WTC11 (cell line): Measurements from ENCODE around the gene MTX1. TPM values are rescaled to one million over a fixed set of nuclear protein-coding genes. Genes with fewer than 3 reads are reported as not detected.

ENCODE experiments used
- ATAC-seq: fragments of 200-7000 bp; cut with Tn5 transposase; 2 replicates; pipeline ENCODE4 v1.10.0; 2021; ENCODE audit warnings: mild to moderate bottlenecking, moderate library complexity
- CTCF ChIA-PET: fragments of 300-600 bp; sonication (Branson Sonifier 250); formaldehyde crosslinking; loops from one replicate; lab custom pipeline; 2021; ENCODE audit warnings: antibody characterized with exemption; lab: Charles Lee
- POLR2A ChIA-PET: fragments of 350-600 bp; sonication (Branson Sonifier 250); formaldehyde crosslinking; loops from one replicate; lab custom pipeline; 2021; ENCODE audit warnings: antibody characterized with exemption; lab: Charles Lee
- DNase-seq: peaks from one replicate; pipeline ENCODE4 v3.0.0; 2021; ENCODE audit warnings: low spot score
- H3K27ac Mint-ChIP-seq: 2 replicates; pipeline ENCODE4 v1.8.0; 2021; ENCODE audit warnings: mixed read lengths
- H3K27me3 Mint-ChIP-seq: 2 replicates; pipeline ENCODE4 v1.8.0; 2021; ENCODE audit warnings: low read depth, mild to moderate bottlenecking, moderate library complexity, mixed read lengths
- H3K36me3 Mint-ChIP-seq: 2 replicates; pipeline ENCODE4 v1.8.0; 2021; ENCODE audit warnings: mixed read lengths
- H3K4me1 Mint-ChIP-seq: 2 replicates; pipeline ENCODE4 v1.8.0; 2022; ENCODE audit warnings: mixed read lengths
- H3K4me3 Mint-ChIP-seq: 2 replicates; pipeline ENCODE4 v1.8.0; 2021; ENCODE audit warnings: mild to moderate bottlenecking, moderate library complexity, mixed read lengths
- H3K9me3 Mint-ChIP-seq: 2 replicates; pipeline ENCODE4 v1.8.0; 2021; ENCODE audit warnings: mixed read lengths
- ELF4 ChIP-seq: sonication (generic); formaldehyde crosslinking; IDR thresholded peaks from 2 replicates; pipeline ENCODE4 v1.8.1; 2022; ENCODE audit warnings: low read depth, mild to moderate bottlenecking, moderate library complexity, missing genetic modification reagents
- FOXP1 ChIP-seq: sonication (generic); formaldehyde crosslinking; IDR thresholded peaks from 2 replicates; pipeline ENCODE4 v1.8.0; 2022; ENCODE audit warnings: missing genetic modification reagents, mild to moderate bottlenecking, moderate library complexity, borderline replicate concordance
- KAT7 ChIP-seq: sonication (generic); formaldehyde crosslinking; IDR thresholded peaks from 2 replicates; pipeline ENCODE4 v1.8.1; 2023; ENCODE audit warnings: missing genetic modification reagents, mild to moderate bottlenecking, borderline replicate concordance
- MYBL2 ChIP-seq: sonication (generic); formaldehyde crosslinking; IDR thresholded peaks from 2 replicates; pipeline ENCODE4 v1.8.1; 2023; ENCODE audit warnings: mild to moderate bottlenecking, moderate library complexity, missing genetic modification reagents
- NFATC4 ChIP-seq: fragments of 250-450 bp; sonication (Bioruptor Pico); IDR thresholded peaks from 2 replicates; pipeline ENCODE4 v1.9.0; 2021; ENCODE audit warnings: mild to moderate bottlenecking
- NFE2L1 ChIP-seq: sonication (generic); formaldehyde crosslinking; IDR thresholded peaks from 2 replicates; pipeline ENCODE4 v1.8.1; 2023; ENCODE audit warnings: missing genetic modification reagents
- PRRX2 ChIP-seq: fragments of 250-450 bp; sonication (Bioruptor Pico); IDR thresholded peaks from 2 replicates; pipeline ENCODE4 v1.8.0; 2021; ENCODE audit warnings: mild to moderate bottlenecking
- SMAD4 ChIP-seq: sonication (generic); formaldehyde crosslinking; IDR thresholded peaks from 2 replicates; pipeline ENCODE4 v1.8.0; 2022; ENCODE audit warnings: mild to moderate bottlenecking, missing genetic modification reagents
- ZBTB43 ChIP-seq: sonication (generic); formaldehyde crosslinking; IDR thresholded peaks from 2 replicates; pipeline ENCODE4 v1.8.1; 2023; ENCODE audit warnings: mild to moderate bottlenecking, missing genetic modification reagents
- ZNF138 ChIP-seq: sonication (generic); formaldehyde crosslinking; conservative IDR thresholded peaks from 2 replicates; pipeline ENCODE4 v1.8.1; 2022; ENCODE audit warnings: mild to moderate bottlenecking, moderate library complexity, missing genetic modification reagents
- ZNF317 ChIP-seq: sonication (generic); formaldehyde crosslinking; IDR thresholded peaks from 2 replicates; pipeline ENCODE4 v1.8.1; 2023; ENCODE audit warnings: low read depth, mild to moderate bottlenecking, moderate library complexity, missing genetic modification reagents, borderline replicate concordance
- ZNF416 ChIP-seq: fragments of 250-450 bp; sonication (Bioruptor Pico); IDR thresholded peaks from 2 replicates; pipeline ENCODE4 v1.9.0; 2021; ENCODE audit warnings: mild to moderate bottlenecking, inconsistent platforms
- total RNA-seq: library from RNA; stranded (reverse); gene quantifications from 3 replicates; pipeline ENCODE4 v1.2.3, GENCODE V29; 2021
- TF ChIP-seq, protein P1 (sequence below): fragments of 250-450 bp; sonication (Bioruptor Pico); IDR thresholded peaks from 2 replicates; pipeline ENCODE4 v1.9.0; 2021; ENCODE audit warnings: mild to moderate bottlenecking, borderline replicate concordance
- TF ChIP-seq, protein P2 (sequence below): fragments of 250-450 bp; sonication (Bioruptor Pico); IDR thresholded peaks from 2 replicates; pipeline ENCODE4 v1.8.0; 2021; ENCODE audit warnings: mild to moderate bottlenecking
- TF ChIP-seq, protein P3 (sequence below): sonication (generic); formaldehyde crosslinking; IDR thresholded peaks from 2 replicates; pipeline ENCODE4 v1.8.1; 2023; ENCODE audit warnings: mild to moderate bottlenecking, missing genetic modification reagents

The MTX1 gene
- total RNA-seq, 1 experiment from 2014 or later: 62.8 TPM

- Mint-ChIP-seq H3K36me3 (peaks cover 17% of the 10 kb centered on the region), H3K9me3 (no peaks in the 10 kb centered on the region), H3K4me3 (no peak overlapping the region), H3K27ac (no peak overlapping the region), H3K27me3 (no peaks in the 10 kb centered on the region), H3K4me1 (peaks cover 29% of the 10 kb centered on the region)
- ChIA-PET CTCF (interaction anchor here (0.6 to 4.5 kb wide), 8 partner anchors 9 to 139 kb away, joined by 3 to 39 read pairs (median 12); partner anchors contain the start of gene KRTCAP2), POLR2A (no interaction called here)
- ATAC-seq: no peak
- DNase-seq: no peak
- TF ChIP-seq NFATC4 (CRISPR knock-in tag): no peak
- TF ChIP-seq ZNF416 (CRISPR knock-in tag): no peak
- TF ChIP-seq MYBL2 (CRISPR knock-in tag): no peak
- TF ChIP-seq PRRX2 (CRISPR knock-in tag): no peak
- no peak for TF ChIP-seq KAT7 (CRISPR knock-in tag)
- no peak for TF ChIP-seq SMAD4 (CRISPR knock-in tag)
- TF ChIP-seq, protein P1, sequence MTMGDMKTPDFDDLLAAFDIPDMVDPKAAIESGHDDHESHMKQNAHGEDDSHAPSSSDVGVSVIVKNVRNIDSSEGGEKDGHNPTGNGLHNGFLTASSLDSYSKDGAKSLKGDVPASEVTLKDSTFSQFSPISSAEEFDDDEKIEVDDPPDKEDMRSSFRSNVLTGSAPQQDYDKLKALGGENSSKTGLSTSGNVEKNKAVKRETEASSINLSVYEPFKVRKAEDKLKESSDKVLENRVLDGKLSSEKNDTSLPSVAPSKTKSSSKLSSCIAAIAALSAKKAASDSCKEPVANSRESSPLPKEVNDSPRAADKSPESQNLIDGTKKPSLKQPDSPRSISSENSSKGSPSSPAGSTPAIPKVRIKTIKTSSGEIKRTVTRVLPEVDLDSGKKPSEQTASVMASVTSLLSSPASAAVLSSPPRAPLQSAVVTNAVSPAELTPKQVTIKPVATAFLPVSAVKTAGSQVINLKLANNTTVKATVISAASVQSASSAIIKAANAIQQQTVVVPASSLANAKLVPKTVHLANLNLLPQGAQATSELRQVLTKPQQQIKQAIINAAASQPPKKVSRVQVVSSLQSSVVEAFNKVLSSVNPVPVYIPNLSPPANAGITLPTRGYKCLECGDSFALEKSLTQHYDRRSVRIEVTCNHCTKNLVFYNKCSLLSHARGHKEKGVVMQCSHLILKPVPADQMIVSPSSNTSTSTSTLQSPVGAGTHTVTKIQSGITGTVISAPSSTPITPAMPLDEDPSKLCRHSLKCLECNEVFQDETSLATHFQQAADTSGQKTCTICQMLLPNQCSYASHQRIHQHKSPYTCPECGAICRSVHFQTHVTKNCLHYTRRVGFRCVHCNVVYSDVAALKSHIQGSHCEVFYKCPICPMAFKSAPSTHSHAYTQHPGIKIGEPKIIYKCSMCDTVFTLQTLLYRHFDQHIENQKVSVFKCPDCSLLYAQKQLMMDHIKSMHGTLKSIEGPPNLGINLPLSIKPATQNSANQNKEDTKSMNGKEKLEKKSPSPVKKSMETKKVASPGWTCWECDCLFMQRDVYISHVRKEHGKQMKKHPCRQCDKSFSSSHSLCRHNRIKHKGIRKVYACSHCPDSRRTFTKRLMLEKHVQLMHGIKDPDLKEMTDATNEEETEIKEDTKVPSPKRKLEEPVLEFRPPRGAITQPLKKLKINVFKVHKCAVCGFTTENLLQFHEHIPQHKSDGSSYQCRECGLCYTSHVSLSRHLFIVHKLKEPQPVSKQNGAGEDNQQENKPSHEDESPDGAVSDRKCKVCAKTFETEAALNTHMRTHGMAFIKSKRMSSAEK (CRISPR knock-in tag): no peak
- no peak for TF ChIP-seq NFE2L1
- TF ChIP-seq ZNF317: no peak
- TF ChIP-seq ZBTB43 (CRISPR knock-in tag): no peak
- TF ChIP-seq ZNF138: no peak
- TF ChIP-seq, protein P2, sequence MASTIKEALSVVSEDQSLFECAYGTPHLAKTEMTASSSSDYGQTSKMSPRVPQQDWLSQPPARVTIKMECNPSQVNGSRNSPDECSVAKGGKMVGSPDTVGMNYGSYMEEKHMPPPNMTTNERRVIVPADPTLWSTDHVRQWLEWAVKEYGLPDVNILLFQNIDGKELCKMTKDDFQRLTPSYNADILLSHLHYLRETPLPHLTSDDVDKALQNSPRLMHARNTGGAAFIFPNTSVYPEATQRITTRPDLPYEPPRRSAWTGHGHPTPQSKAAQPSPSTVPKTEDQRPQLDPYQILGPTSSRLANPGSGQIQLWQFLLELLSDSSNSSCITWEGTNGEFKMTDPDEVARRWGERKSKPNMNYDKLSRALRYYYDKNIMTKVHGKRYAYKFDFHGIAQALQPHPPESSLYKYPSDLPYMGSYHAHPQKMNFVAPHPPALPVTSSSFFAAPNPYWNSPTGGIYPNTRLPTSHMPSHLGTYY: no peak
- no peak for TF ChIP-seq ELF4
These were observed 24.1 kb upstream of the MTX1 start for GRCh38 chr1:155184351-155184811.

GRCh38 chr1:155184835-155185782 lies 23.4 kb upstream of the MTX1 start:
- Mint-ChIP-seq H3K27me3 (no peaks in the 10 kb centered on the region), H3K9me3 (no peaks in the 10 kb centered on the region), H3K36me3 (peaks cover 10% of the 10 kb centered on the region), H3K4me1 (peaks cover 29% of the 10 kb centered on the region), H3K4me3 (no peak overlapping the region), H3K27ac (peak overlapping the region; percentile 87)
- TF ChIP-seq, protein P3, sequence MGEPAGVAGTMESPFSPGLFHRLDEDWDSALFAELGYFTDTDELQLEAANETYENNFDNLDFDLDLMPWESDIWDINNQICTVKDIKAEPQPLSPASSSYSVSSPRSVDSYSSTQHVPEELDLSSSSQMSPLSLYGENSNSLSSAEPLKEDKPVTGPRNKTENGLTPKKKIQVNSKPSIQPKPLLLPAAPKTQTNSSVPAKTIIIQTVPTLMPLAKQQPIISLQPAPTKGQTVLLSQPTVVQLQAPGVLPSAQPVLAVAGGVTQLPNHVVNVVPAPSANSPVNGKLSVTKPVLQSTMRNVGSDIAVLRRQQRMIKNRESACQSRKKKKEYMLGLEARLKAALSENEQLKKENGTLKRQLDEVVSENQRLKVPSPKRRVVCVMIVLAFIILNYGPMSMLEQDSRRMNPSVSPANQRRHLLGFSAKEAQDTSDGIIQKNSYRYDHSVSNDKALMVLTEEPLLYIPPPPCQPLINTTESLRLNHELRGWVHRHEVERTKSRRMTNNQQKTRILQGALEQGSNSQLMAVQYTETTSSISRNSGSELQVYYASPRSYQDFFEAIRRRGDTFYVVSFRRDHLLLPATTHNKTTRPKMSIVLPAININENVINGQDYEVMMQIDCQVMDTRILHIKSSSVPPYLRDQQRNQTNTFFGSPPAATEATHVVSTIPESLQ (CRISPR knock-in tag): no peak
- TF ChIP-seq FOXP1: 0 out of 2 replicates have a peak, but pooled peaks have one; percentile 18
- ATAC-seq (peak; percentile 56), DNase-seq (no peak)
- ChIA-PET POLR2A (interaction anchor here (2.1 kb wide), 1 partner anchor 11 kb away, joined by 9 read pairs; no protein-coding TSS in a partner anchor), CTCF (interaction anchor here (0.6 to 4.5 kb wide), 10 partner anchors 9 to 138 kb away, joined by 3 to 39 read pairs (median 9); partner anchors contain the start of gene KRTCAP2)
